Measurements from ENCODE around the gene IQSEC2. TPM values are rescaled to one million over a fixed set of nuclear protein-coding genes. Genes with fewer than 3 reads are reported as not detected.
A peak's percentile ranks its signal among the peaks of the same experiment; 100 is the strongest.

IQSEC2 gene
- total RNA-seq, 1 donor from 2014 or later = 17.3 TPM

GRCh38 chrX:53283099-53283498 lies 1.7 kb upstream of the IQSEC2 start:
- Histone ChIP-seq H3K27me3 (no peaks in the 10 kb centered on the region), H3K4me3 (no peak overlapping the region), H3K27ac (no peak overlapping the region), H3K9me3 (no peaks in the 10 kb centered on the region), H3K36me3 (no peaks in the 10 kb centered on the region), H3K4me1 (peaks cover 22% of the 10 kb centered on the region)
- intact Hi-C loops (cut with DNase I) = no loop called here
- ATAC-seq = no peak
- no peak for DNase-seq
- TF ChIP-seq CTCF (IDR thresholded peaks at IDR 0.05) = no peak

GRCh38 chrX:53281963-53282695 lies 745 bp upstream of the IQSEC2 start:
- H3K27me3 ChIP-seq = no peaks in the 10 kb centered on the region
- DNase-seq = no peak
- peak overlapping the region; percentile 30 for H3K27ac ChIP-seq

DNA sequence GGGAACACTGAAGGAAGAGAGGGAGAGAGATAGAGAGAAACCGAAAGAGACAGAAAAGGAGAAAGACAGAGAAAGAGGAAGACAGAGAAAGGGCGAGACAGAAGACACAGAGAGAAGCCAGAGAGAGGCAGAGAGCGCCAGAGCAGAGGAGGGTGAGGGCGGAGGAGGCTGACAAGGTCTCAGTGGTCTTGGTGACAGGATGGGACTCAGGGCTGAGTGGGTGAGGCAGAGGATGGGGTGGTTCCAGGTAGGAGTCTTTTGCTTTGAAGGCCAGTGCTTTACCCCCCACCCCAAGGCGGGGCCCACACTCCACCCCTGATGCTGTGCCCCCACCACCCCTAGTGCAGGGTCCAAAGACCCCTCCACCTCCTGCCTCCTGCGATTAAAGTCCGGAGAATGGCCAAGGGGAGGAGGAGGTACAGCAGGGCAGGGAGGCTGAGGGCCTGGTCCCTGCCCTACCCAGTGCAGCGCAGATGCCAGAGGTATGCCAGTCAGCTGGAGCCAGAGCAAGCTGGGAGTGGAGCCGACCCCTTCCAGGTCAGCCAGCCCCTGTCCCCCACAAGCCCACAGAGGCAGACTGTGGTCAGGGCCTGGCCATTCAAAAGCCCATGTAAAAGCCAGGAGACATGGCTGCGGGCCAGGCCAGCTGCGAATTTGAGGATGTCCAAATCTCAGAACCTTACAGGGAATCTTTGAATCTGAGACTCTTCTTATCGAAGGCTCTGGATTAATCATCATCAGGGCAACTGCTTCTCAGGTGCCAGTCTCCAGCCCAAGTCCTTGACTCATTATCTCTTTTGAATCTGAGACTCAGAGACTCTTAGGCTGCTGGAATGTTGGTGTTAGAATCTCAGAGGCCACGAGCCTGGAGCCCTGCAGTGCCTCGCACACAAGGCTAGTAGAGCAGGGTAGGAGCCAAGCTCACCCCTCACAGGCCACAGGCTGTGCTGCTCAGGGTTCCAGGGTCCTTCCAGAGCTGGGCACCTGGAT lies 758 bp downstream of the IQSEC2 start:
- no peaks in the 10 kb centered on the region for H3K9me3 ChIP-seq
- ATAC-seq (peak; percentile 39), DNase-seq (no peak)
- H3K36me3 ChIP-seq = no peaks in the 10 kb centered on the region
- no peak for TF ChIP-seq CTCF (IDR thresholded peaks at IDR 0.05)
- no peaks in the 10 kb centered on the region for H3K27me3 ChIP-seq
- intact Hi-C loops (cut with DNase I) = no loop called here
- peak overlapping the region; percentile 55 for H3K4me3 ChIP-seq
- peaks cover 14% of the 10 kb centered on the region for H3K4me1 ChIP-seq
- peak overlapping the region; percentile 78 for H3K27ac ChIP-seq

More at GRCh38 chrX:53281963-53282695, 745 bp upstream of the IQSEC2 start:
- intact Hi-C loops (cut with DNase I) = no loop called here
- ATAC-seq = no peak
- H3K9me3 ChIP-seq = no peaks in the 10 kb centered on the region
- peaks cover 16% of the 10 kb centered on the region for H3K4me1 ChIP-seq
- no peak for TF ChIP-seq CTCF (IDR thresholded peaks at IDR 0.05)
- no peaks in the 10 kb centered on the region for H3K36me3 ChIP-seq
- peak overlapping the region; percentile 55 for H3K4me3 ChIP-seq

DNA sequence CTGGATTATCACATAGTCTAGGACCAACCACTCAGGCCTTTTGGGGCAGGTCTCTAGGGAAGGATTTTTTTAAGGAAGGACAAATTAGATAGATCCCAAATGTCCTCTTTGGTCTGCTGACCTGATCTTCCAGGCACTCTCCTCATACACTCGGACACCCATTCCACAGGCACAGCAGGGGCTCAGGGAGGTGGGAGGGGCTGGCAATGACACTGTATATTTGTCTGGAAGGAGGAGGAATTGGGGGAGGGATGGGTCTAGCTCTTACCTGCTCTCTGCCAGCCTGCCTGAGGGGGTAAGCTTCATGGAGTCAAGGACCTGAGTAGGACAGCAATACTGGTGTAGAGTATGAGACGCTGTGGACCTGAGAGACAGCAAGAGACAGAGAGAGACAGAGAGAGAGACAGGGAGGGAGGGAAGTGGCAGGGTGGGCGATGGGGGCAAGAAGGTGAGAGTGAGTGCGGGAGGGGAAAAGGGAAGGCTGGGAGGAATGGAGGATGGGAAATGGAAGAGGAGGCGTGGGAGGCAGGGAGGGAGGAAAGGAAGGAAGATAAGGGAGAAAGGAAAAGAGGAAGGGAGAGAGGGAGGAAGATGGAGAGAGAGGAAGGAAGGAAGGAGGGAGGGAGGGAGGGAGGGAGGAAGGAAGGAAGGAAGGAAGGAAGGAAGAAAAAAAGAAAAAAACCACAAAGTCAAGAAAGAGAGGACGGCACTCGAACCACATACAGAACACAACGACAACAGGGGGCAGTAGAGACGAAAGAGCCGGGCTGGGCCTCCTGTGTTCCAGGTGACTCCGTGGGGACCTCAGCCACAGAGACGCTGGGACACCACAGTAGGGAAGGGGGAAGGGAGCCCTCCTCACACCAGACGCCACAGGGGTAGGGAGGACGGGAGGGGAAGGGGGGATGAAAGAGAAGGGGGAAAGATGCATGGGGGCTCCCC lies 1.8 kb downstream of the IQSEC2 start:
- no peaks in the 10 kb centered on the region for H3K27me3 ChIP-seq
- H3K4me1 ChIP-seq = peaks cover 14% of the 10 kb centered on the region
- H3K27ac ChIP-seq = no peak overlapping the region
- no peak for DNase-seq
- H3K9me3 ChIP-seq = no peaks in the 10 kb centered on the region
- intact Hi-C loops (cut with DNase I) = no loop called here
- no peak for TF ChIP-seq CTCF (IDR thresholded peaks at IDR 0.05)
- H3K36me3 ChIP-seq = no peaks in the 10 kb centered on the region
- no peak for ATAC-seq
- H3K4me3 ChIP-seq = peak overlapping the region; percentile 55

DNA sequence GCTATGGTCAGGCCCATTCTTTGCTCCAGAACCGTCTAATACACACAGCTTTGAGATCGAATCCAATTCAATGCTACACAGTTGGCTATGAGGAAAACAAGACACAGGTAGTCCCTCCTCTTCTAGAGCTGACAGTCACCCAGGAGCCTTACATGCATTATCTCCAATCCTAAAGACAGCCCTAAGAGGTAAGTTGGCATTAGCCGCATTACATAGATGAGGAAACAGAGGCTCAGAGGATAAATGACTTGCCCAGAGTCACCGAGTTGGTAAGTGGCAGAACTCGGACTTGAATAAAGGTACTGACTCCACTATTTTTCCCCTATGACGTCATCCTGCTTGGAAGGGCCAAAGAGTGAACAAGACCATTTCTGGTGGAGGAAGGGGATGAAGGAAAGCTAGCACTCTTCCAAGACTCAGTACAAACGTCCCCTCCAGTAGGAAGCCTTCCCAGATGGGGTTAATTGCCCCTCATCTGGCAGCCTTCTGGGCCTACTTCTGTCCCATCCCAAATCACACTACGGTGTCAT lies 8.5 kb downstream of the IQSEC2 start:
- Histone ChIP-seq H3K36me3 (no peaks in the 10 kb centered on the region), H3K4me1 (no peaks in the 10 kb centered on the region), H3K9me3 (no peaks in the 10 kb centered on the region), H3K4me3 (no peak overlapping the region), H3K27ac (no peak overlapping the region), H3K27me3 (no peaks in the 10 kb centered on the region)
- intact Hi-C loops (cut with DNase I) = no loop called here
- no peak for TF ChIP-seq CTCF (IDR thresholded peaks at IDR 0.05)
- DNase-seq = no peak
- ATAC-seq = no peak

Data from upper lobe of right lung (tissue), 1 donor.